Suppressor macrophage treated with lipopolysaccharide for 1 hour (primary cell): ENCODE measurements around the gene SIRPA.
"Not testable (repeated sequence)": the region's sequence is repeated elsewhere in the genome, so short reads cannot be mapped to it uniquely, and the experiment has no call there.

ENCODE experiments used
- DNase-seq, 3 donors: peaks; one replicate each; pipeline ENCODE4 v3.0.0-alpha.2; 2020 to 2022

Gene SIRPA

GRCh38 chr20:1907586-1907985 lies 12.4 kb downstream of the SIRPA start:
- no peak for DNase-seq

- DNase-seq: no peak
Measured at GRCh38 chr20:1908191-1908590, 13.0 kb downstream of the SIRPA start.

- no peak for DNase-seq
Measured at GRCh38 chr20:1909097-1909496, 13.9 kb downstream of the SIRPA start.

- no peak for DNase-seq
Measured at GRCh38 chr20:1911536-1911935, 16.3 kb downstream of the SIRPA start.

- no peak for DNase-seq
Measured at GRCh38 chr20:1912053-1912452, 16.8 kb downstream of the SIRPA start.

GRCh38 chr20:1912646-1913045 lies 17.4 kb downstream of the SIRPA start:
- DNase-seq: no peak

- DNase-seq: not testable (repeated sequence)
Measured at GRCh38 chr20:1915233-1915632, 20.0 kb downstream of the SIRPA start.

GRCh38 chr20:1915725-1916124 lies 20.5 kb downstream of the SIRPA start:
- DNase-seq: no peak

GRCh38 chr20:1917786-1918185 lies 22.6 kb downstream of the SIRPA start:
- peak in 1 of 3 donors; percentile 35 for DNase-seq

GRCh38 chr20:1918491-1919165 lies 23.4 kb downstream of the SIRPA start:
- DNase-seq: peak; percentile 70 to 72 (median 70)

GRCh38 chr20:1920252-1920651 lies 25.0 kb downstream of the SIRPA start:
- DNase-seq: no peak

- no peak for DNase-seq
Measured at GRCh38 chr20:1920826-1921225, 25.6 kb downstream of the SIRPA start.

- not testable (repeated sequence) for DNase-seq
Measured at GRCh38 chr20:1921985-1922384, 26.8 kb downstream of the SIRPA start.

GRCh38 chr20:1922786-1923185 lies 27.6 kb downstream of the SIRPA start:
- no peak for DNase-seq

- DNase-seq: no peak
Measured at GRCh38 chr20:1924910-1925861, 30.0 kb downstream of the SIRPA start.

- no peak for DNase-seq
Measured at GRCh38 chr20:1926237-1926636, 31.0 kb downstream of the SIRPA start.

GRCh38 chr20:1927217-1927616 lies 32.0 kb downstream of the SIRPA start:
- DNase-seq: peak in 2 of 3 donors; percentile 48 to 63

- DNase-seq: no peak
Measured at GRCh38 chr20:1928154-1928553, 32.9 kb downstream of the SIRPA start.

GRCh38 chr20:1928782-1929181 lies 33.6 kb downstream of the SIRPA start:
- DNase-seq: no peak

GRCh38 chr20:1929460-1929859 lies 34.3 kb downstream of the SIRPA start:
- DNase-seq: no peak

GRCh38 chr20:1930165-1930564 lies 35.0 kb downstream of the SIRPA start:
- DNase-seq: no peak

- DNase-seq: no peak
Measured at GRCh38 chr20:1931830-1932229, 36.6 kb downstream of the SIRPA start.

GRCh38 chr20:1932971-1933370 lies 37.8 kb downstream of the SIRPA start:
- DNase-seq: no peak

GRCh38 chr20:1933465-1933870 lies 38.3 kb downstream of the SIRPA start:
- DNase-seq: peak; percentile 60 to 70 (median 62)
